ENCODE results near the gene VCAN.

DNA sequence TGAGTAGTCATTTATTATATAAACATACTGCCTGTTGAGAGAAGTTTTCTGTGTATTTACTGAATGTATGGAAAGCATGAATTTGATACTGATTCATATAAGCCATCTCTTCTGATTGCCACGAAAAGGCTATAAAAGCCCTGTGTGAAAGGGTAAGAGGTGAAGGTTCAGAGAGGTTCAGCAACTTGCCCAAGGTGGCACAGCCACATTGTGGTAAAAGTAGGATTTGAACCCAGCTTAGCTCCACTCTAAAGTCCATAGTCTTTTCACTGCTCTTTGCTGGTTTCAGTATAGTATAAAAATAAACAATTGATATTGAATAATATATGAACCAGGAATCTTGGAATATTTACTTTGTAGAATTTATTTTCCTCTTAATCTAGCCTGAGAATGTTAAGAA lies 71.3 kb downstream of the VCAN start:
- TF ChIP-seq SUZ12 (IDR thresholded peaks at IDR 0.05; ENCODE audit: extremely low read depth, insufficient read depth, insufficient read length) (no peak), YY1 (IDR thresholded peaks at IDR 0.05; ENCODE audit: insufficient read depth, insufficient read length) (no peak)
